H1 (cell line): ENCODE measurements around the gene AIF1L. TPM values are rescaled to one million over a fixed set of nuclear protein-coding genes. Genes with fewer than 3 reads are reported as not detected.

Experiments
- CTCF ChIA-PET: fragments of 300-600 bp; sonication (Branson Sonifier 250); formaldehyde crosslinking; loops from one replicate; lab custom pipeline; 2021; ENCODE audit not compliant: partially characterized antibody; lab: Charles Lee
- POLR2A ChIA-PET: fragments of 300-600 bp; sonication (Branson Sonifier 250); formaldehyde crosslinking; loops from one replicate; lab custom pipeline; 2021; ENCODE audit warnings: inconsistent platforms; ENCODE audit not compliant: partially characterized antibody; lab: Charles Lee
- DNase-seq, 2 experiments: peaks; one replicate each; pipeline versions ENCODE4 v3.0.0 to v3.0.0-alpha.2; 2010 to 2022; ENCODE audit warnings: low spot score in 2 of 2, low read depth in 1 of 2, mixed read lengths in 1 of 2
- FAIRE-seq: peaks from 2 replicates; lab custom pipeline; 2011; peaks lifted over from hg19 to GRCh38; lab: Jason Lieb, UNC
- H2AFZ ChIP-seq: 2 replicates; pipeline ENCODE4 v1.8.1; 2012; ENCODE audit warnings: low read length, inconsistent platforms
- H2AK5ac ChIP-seq: 2 replicates; pipeline ENCODE4 v1.6.1; 2013; ENCODE audit warnings: low read depth, low read length
- H2BK120ac ChIP-seq: replicated peaks from 2 replicates; pipeline ENCODE3; 2013; ENCODE audit warnings: low read depth, low read length, inconsistent platforms
- H2BK12ac ChIP-seq: 2 replicates; pipeline ENCODE4 v1.6.1; 2013; ENCODE audit warnings: low read depth, low read length
- H2BK15ac ChIP-seq: 2 replicates; pipeline ENCODE4 v1.6.1; 2013; ENCODE audit warnings: low read length
- H2BK20ac ChIP-seq: 2 replicates; pipeline ENCODE4 v1.6.1; 2013; ENCODE audit warnings: low read length
- H2BK5ac ChIP-seq: 2 replicates; pipeline ENCODE4 v1.6.1; 2013; ENCODE audit warnings: low read depth, low read length
- H3K14ac ChIP-seq: 2 replicates; pipeline ENCODE4 v1.6.1; 2013; ENCODE audit warnings: inconsistent platforms; ENCODE audit not compliant: insufficient read length
- H3K18ac ChIP-seq: 2 replicates; pipeline ENCODE4 v1.6.1; 2013; ENCODE audit warnings: low read length; ENCODE audit errors: extremely low read depth
- H3K23ac ChIP-seq: 2 replicates; pipeline ENCODE4 v1.6.1; 2013; ENCODE audit warnings: inconsistent platforms; ENCODE audit not compliant: insufficient read length
- H3K23me2 ChIP-seq: 2 replicates; pipeline ENCODE4 v1.6.1; 2013; ENCODE audit warnings: low read depth, low read length
- H3K27ac ChIP-seq: 2 replicates; pipeline ENCODE4 v1.6.1; 2011; ENCODE audit warnings: low read depth, low read length, inconsistent platforms
- H3K27me3 ChIP-seq, 4 experiments: replicated peaks in 1 of 4; 1 replicate in 1 of 4; 2 replicates in 3 of 4; pipeline versions ENCODE4 v1.6.1 to v1.8.1; 2011 to 2013; ENCODE audit warnings: low read length in 3 of 4, mild to moderate bottlenecking in 3 of 4, inconsistent platforms in 2 of 4, mixed read lengths in 2 of 4, moderate library complexity in 1 of 4; ENCODE audit not compliant: control insufficient read depth in 3 of 4, insufficient read depth in 3 of 4; ENCODE audit errors: extremely low read depth in 1 of 4
- H3K36me3 ChIP-seq, 4 experiments: 2 replicates each; pipeline versions ENCODE4 v1.6.1 to v1.8.1; 2011 to 2013; ENCODE audit warnings: mild to moderate bottlenecking in 4 of 4, low read length in 3 of 4, moderate library complexity in 2 of 4, control low read depth in 1 of 4, inconsistent platforms in 1 of 4; ENCODE audit not compliant: insufficient read depth in 4 of 4, control insufficient read depth in 2 of 4
- H3K4ac ChIP-seq: replicated peaks from 2 replicates; pipeline ENCODE3; 2013; ENCODE audit warnings: low read length, low read depth, mixed read lengths, inconsistent platforms; ENCODE audit not compliant: insufficient read length
- H3K4me1 ChIP-seq, 4 experiments: replicated peaks in 1 of 4; 1 replicate in 1 of 4; 2 replicates in 3 of 4; pipeline versions ENCODE4 v1.6.1 to v1.8.1; 2011 to 2013; ENCODE audit warnings: low read length in 3 of 4, inconsistent platforms in 2 of 4, mixed read lengths in 1 of 4; ENCODE audit not compliant: insufficient read depth in 4 of 4, control insufficient read depth in 3 of 4
- H3K4me2 ChIP-seq, 2 experiments: 2 replicates each; pipeline versions ENCODE4 v1.6.1 to v1.8.1; 2011 to 2013; ENCODE audit warnings: low read depth in 2 of 2, low read length in 2 of 2, control low read depth in 1 of 2, inconsistent platforms in 1 of 2, mild to moderate bottlenecking in 1 of 2; ENCODE audit not compliant: insufficient read depth in 1 of 2
- H3K4me3 ChIP-seq, 4 experiments: fragments of 200-600, 300-600 bp in 1 of 4; sonication (generic), shearing (Covaris generic), sonication (Bioruptor Twin) in 1 of 4; 2 replicates each; pipeline versions ENCODE4 v1.5.1 to v1.8.1; 2011 to 2016; ENCODE audit warnings: low read length in 4 of 4, low read depth in 3 of 4, control low read depth in 2 of 4, inconsistent platforms in 2 of 4, mild to moderate bottlenecking in 2 of 4, mixed read lengths in 1 of 4, moderate library complexity in 1 of 4; ENCODE audit not compliant: insufficient read depth in 2 of 4; ENCODE audit errors: extremely low read depth in 1 of 4
- H3K56ac ChIP-seq: replicated peaks from 2 replicates; pipeline ENCODE3; 2013; ENCODE audit warnings: low read depth, mild to moderate bottlenecking, mixed read lengths, low read length, inconsistent platforms; ENCODE audit not compliant: insufficient read length
- H3K79me1 ChIP-seq: 2 replicates; pipeline ENCODE4 v1.6.1; 2013; ENCODE audit warnings: low read depth, low read length, control low read depth
- H3K79me2 ChIP-seq, 2 experiments: 2 replicates each; pipeline versions ENCODE4 v1.6.1 to v1.8.1; 2012 to 2013; ENCODE audit warnings: low read length in 2 of 2, mild to moderate bottlenecking in 2 of 2, inconsistent platforms in 1 of 2; ENCODE audit not compliant: insufficient read depth in 2 of 2, control insufficient read depth in 1 of 2
- H3K9ac ChIP-seq, 4 experiments: replicated peaks in 1 of 4; 1 replicate in 1 of 4; 2 replicates in 3 of 4; pipeline versions ENCODE4 v1.6.1 to v1.8.1; 2011 to 2013; ENCODE audit warnings: low read depth in 3 of 4, low read length in 3 of 4, control low read depth in 2 of 4, mild to moderate bottlenecking in 2 of 4, moderate library complexity in 2 of 4, inconsistent platforms in 1 of 4; ENCODE audit errors: extremely low read depth in 1 of 4
- H3K9me3 ChIP-seq, 2 experiments: 2 replicates each; pipeline versions ENCODE4 v1.6.1 to v1.8.1; 2012 to 2013; ENCODE audit warnings: mild to moderate bottlenecking in 2 of 2, moderate library complexity in 2 of 2, control low read depth in 1 of 2, inconsistent platforms in 1 of 2, low read depth in 1 of 2, low read length in 1 of 2, mixed read lengths in 1 of 2; ENCODE audit not compliant: insufficient read depth in 2 of 2
- H4K20me1 ChIP-seq, 2 experiments: replicated peaks in 1 of 2; 2 replicates each; pipeline versions ENCODE3 to v1.8.1; 2011 to 2013; ENCODE audit warnings: inconsistent platforms in 2 of 2, low read length in 2 of 2, mild to moderate bottlenecking in 1 of 2; ENCODE audit not compliant: insufficient read depth in 2 of 2, control insufficient read depth in 1 of 2
- H4K5ac ChIP-seq: 2 replicates; pipeline ENCODE4 v1.6.1; 2013; ENCODE audit warnings: low read length, low read depth, mixed read lengths, inconsistent platforms; ENCODE audit not compliant: insufficient read length
- H4K8ac ChIP-seq: 2 replicates; pipeline ENCODE4 v1.8.0; 2013; ENCODE audit warnings: mild to moderate bottlenecking, moderate library complexity, low read length, inconsistent platforms; ENCODE audit not compliant: insufficient read depth; ENCODE audit errors: extremely low read depth
- H4K91ac ChIP-seq: replicated peaks from 2 replicates; pipeline ENCODE3; 2013; ENCODE audit warnings: low read length, mixed read lengths, inconsistent platforms; ENCODE audit not compliant: insufficient read length
- CBX8 ChIP-seq: fragments of 300-800, 300-1000 bp; sonication (generic); IDR thresholded peaks from 2 replicates; pipeline ENCODE4 v1.7.1; 2016; ENCODE audit warnings: low read depth, low read length, borderline replicate concordance
- CREB1 ChIP-seq: IDR thresholded peaks from 2 replicates; pipeline ENCODE4 v1.6.1; 2012; ENCODE audit warnings: inconsistent platforms
- HDAC6 ChIP-seq: IDR thresholded peaks from one replicate; pipeline ENCODE4 v1.7.1; 2012; ENCODE audit warnings: low read depth, mild to moderate bottlenecking, inconsistent platforms, low read length, moderate library complexity
- KDM1A ChIP-seq: fragments of 200-600, 300-600 bp; sonication (generic); IDR thresholded peaks from 2 replicates; pipeline ENCODE4 v1.7.1; 2016; ENCODE audit warnings: mild to moderate bottlenecking, low read length, borderline replicate concordance
- KDM4A ChIP-seq: IDR thresholded peaks from one replicate; pipeline ENCODE4 v1.7.1; 2012; ENCODE audit warnings: low read depth, mild to moderate bottlenecking, moderate library complexity, low read length, inconsistent platforms; ENCODE audit not compliant: severe bottlenecking
- RBBP5 ChIP-seq: IDR thresholded peaks from 2 replicates; pipeline ENCODE4 v1.7.1; 2012; ENCODE audit warnings: low read depth, mild to moderate bottlenecking, inconsistent platforms, low read length, moderate library complexity, borderline replicate concordance
- SP1 ChIP-seq: IDR thresholded peaks from 2 replicates; pipeline ENCODE4 v1.6.1; 2011; ENCODE audit warnings: low read depth, low read length
- SRF ChIP-seq: IDR thresholded peaks from 2 replicates; pipeline ENCODE4 v1.6.1; 2011; ENCODE audit warnings: mild to moderate bottlenecking, low read depth, low read length, moderate library complexity
- TEAD4 ChIP-seq: IDR thresholded peaks from 2 replicates; pipeline ENCODE4 v1.6.1; 2012; ENCODE audit warnings: low read depth, low read length, inconsistent platforms, mixed read lengths
- WGBS, 2 experiments: shearing (Covaris generic) in 1 of 2; methylation state at CpG; one replicate each; pipeline versions ENCODE4 v1.1.6 to v1.1.7; 2013 to 2015; ENCODE audit warnings: low lambda C conversion rate in 2 of 2, mixed read lengths in 2 of 2, inconsistent platforms in 1 of 2, low coverage in 1 of 2, missing lambda C conversion rate in 1 of 2; ENCODE audit not compliant: insufficient replicate concordance in 2 of 2, insufficient coverage in 1 of 2, insufficient read length in 1 of 2; ENCODE audit errors: extremely low coverage in 1 of 2, missing lambda C conversion rate in 1 of 2; 5-methylcytosine and 5-hydroxymethylcytosine counted together
- polyA plus RNA-seq, 7 experiments: library from polyadenylated mRNA; depleted of rRNA in 3 of 7; stranded (reverse) in 5 of 7; unstranded in 2 of 7; fragments of >200 nt in 5 of 7; fragments of 200-250 nt in 2 of 7; gene quantifications; 1 replicate in 5 of 7; 2 replicates in 1 of 7; 4 replicates in 1 of 7; pipeline versions ENCODE4 v1.2.1 to v1.2.3, GENCODE V29; 2011 to 2013; ENCODE audit warnings: missing spikeins in 2 of 7, mixed read lengths in 2 of 7
- total RNA-seq: library from RNA; stranded (reverse); fragmentation: NEBNext Ultra II Directional; extraction: Animal tissue kit (Norgen Biotek cat#: 25700); gene quantifications from 2 replicates; pipeline ENCODE4 v1.2.1, GENCODE V29; 2021
- TF ChIP-seq, protein P1 (sequence below), 3 experiments: IDR thresholded peaks; 1 replicate in 2 of 3; 2 replicates in 1 of 3; pipeline versions ENCODE4 v1.5.1 to v1.6.1; 2011; ENCODE audit warnings: low read length in 3 of 3, mild to moderate bottlenecking in 3 of 3, inconsistent platforms in 2 of 3, low read depth in 1 of 3, moderate library complexity in 1 of 3; ENCODE audit not compliant: insufficient read depth in 1 of 3; ENCODE audit errors: control extremely low read depth in 1 of 3
- TF ChIP-seq, protein P2 (sequence below): IDR thresholded peaks from 2 replicates; pipeline ENCODE4 v1.6.1; 2011; ENCODE audit warnings: low read length, improper control_type of control experiment

The AIF1L gene
- total and polyA plus RNA-seq, 2 of the 8 experiments (the other 6 are each of a cell fraction or from before 2014, with no cell fraction given): 70.7 to 149 TPM

DNA sequence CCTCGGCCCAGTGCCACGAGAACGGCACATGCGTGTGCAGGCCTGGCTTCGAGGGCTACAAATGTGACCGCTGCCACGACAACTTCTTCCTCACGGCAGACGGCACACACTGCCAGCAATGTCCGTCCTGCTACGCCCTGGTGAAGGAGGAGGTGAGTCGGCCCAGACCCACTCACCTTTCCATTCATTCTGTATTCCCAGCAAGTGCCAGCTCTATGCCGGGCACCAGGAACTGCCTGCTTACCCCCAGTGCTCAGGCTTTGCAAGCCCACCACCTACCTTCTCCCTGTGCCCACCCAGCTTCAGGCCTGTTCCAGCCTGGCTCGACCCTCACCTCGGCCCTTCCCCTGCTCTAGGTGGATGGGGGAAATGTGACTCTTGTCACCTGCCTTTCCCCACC lies 26.6 kb upstream of the AIF1L start:
- Histone ChIP-seq H3K56ac (no peak overlapping the region), H4K20me1 (peaks cover 0 to 4% of the 10 kb centered on the region in 2 experiments), H3K4me2 (no peak overlapping the region), H3K23me2 (peaks cover 5% of the 10 kb centered on the region; the same call in 1 of the 2 replicates), H2BK15ac (no peak overlapping the region), H3K27ac (no peak overlapping the region), H2BK5ac (no peak overlapping the region), H2BK20ac (no peak overlapping the region), H4K91ac (no peak overlapping the region), H2BK120ac (no peak overlapping the region), H3K4me3 (no peak overlapping the region), H2AK5ac (no peak overlapping the region), H3K4me1 (no peaks in the 10 kb centered on the region), H3K27me3 (no peaks in the 10 kb centered on the region), H3K18ac (no peak overlapping the region), H3K79me2 (no peaks in the 10 kb centered on the region), H3K79me1 (no peaks in the 10 kb centered on the region), H4K5ac (no peak overlapping the region), H3K4ac (no peak overlapping the region), H4K8ac (peak overlapping the region; percentile 46; the same call in 1 of the 2 replicates), H2AFZ (no peak overlapping the region), H3K36me3 (no peaks in the 10 kb centered on the region), H3K9me3 (no peaks in the 10 kb centered on the region), H3K9ac (peak overlapping the region in 1 of 4 experiments; percentile 16; a peak in 1 of 7 replicates), H3K23ac (no peak overlapping the region), H3K14ac (no peak overlapping the region), H2BK12ac (no peak overlapping the region)
- ChIA-PET POLR2A (no interaction called here), CTCF (interaction anchor here (1.0 to 1.8 kb wide), 2 partner anchors 12 to 206 kb away, joined by 3 to 11 read pairs; no protein-coding TSS in a partner anchor)
- FAIRE-seq: no peak
- WGBS, 2 experiments: 92% methylated on average over 15 of the region's 15 CpGs; no CpG with 5 or more reads in 1 of the 2 experiments
- no peak for DNase-seq
- no peak for TF ChIP-seq HDAC6
- no peak for TF ChIP-seq RBBP5
- TF ChIP-seq SRF: no peak
- no peak for TF ChIP-seq CREB1
- TF ChIP-seq CBX8: no peak
- TF ChIP-seq SP1: no peak
- TF ChIP-seq TEAD4: no peak
- TF ChIP-seq, protein P1, sequence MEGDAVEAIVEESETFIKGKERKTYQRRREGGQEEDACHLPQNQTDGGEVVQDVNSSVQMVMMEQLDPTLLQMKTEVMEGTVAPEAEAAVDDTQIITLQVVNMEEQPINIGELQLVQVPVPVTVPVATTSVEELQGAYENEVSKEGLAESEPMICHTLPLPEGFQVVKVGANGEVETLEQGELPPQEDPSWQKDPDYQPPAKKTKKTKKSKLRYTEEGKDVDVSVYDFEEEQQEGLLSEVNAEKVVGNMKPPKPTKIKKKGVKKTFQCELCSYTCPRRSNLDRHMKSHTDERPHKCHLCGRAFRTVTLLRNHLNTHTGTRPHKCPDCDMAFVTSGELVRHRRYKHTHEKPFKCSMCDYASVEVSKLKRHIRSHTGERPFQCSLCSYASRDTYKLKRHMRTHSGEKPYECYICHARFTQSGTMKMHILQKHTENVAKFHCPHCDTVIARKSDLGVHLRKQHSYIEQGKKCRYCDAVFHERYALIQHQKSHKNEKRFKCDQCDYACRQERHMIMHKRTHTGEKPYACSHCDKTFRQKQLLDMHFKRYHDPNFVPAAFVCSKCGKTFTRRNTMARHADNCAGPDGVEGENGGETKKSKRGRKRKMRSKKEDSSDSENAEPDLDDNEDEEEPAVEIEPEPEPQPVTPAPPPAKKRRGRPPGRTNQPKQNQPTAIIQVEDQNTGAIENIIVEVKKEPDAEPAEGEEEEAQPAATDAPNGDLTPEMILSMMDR (IDR thresholded peaks at IDR 0.05; ENCODE audit: control extremely low read depth in 1 of 3, insufficient read depth in 1 of 3, low read depth in 1 of 3, low read length in 3 of 3): no peak
- TF ChIP-seq, protein P2, sequence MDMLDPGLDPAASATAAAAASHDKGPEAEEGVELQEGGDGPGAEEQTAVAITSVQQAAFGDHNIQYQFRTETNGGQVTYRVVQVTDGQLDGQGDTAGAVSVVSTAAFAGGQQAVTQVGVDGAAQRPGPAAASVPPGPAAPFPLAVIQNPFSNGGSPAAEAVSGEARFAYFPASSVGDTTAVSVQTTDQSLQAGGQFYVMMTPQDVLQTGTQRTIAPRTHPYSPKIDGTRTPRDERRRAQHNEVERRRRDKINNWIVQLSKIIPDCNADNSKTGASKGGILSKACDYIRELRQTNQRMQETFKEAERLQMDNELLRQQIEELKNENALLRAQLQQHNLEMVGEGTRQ: no peak
- TF ChIP-seq KDM4A: no peak
- TF ChIP-seq KDM1A: no peak
